Muscle layer of colon (tissue), 2 donors: Measurements from ENCODE around the gene LGALS16.
"Not testable (repeated sequence)": the region's sequence is repeated elsewhere in the genome, so short reads cannot be mapped to it uniquely, and the experiment has no call there.

Source experiments
- H3K27ac ChIP-seq: one replicate; pipeline ENCODE4 v1.7.0; 2013; ENCODE audit warnings: low read depth, mild to moderate bottlenecking, low read length, moderate library complexity
- H3K27me3 ChIP-seq, 2 donors: one replicate each; pipeline ENCODE4 v1.7.0; 2013; ENCODE audit warnings: low read length in 2 of 2, mild to moderate bottlenecking in 2 of 2; ENCODE audit not compliant: insufficient read depth in 2 of 2, control insufficient read depth in 1 of 2
- H3K36me3 ChIP-seq: one replicate; pipeline ENCODE4 v1.7.0; 2013; ENCODE audit warnings: mild to moderate bottlenecking, low read length; ENCODE audit not compliant: insufficient read depth
- H3K4me1 ChIP-seq: one replicate; pipeline ENCODE4 v1.7.0; 2013; ENCODE audit warnings: mild to moderate bottlenecking, low read length; ENCODE audit not compliant: insufficient read depth
- H3K4me3 ChIP-seq, 2 donors: one replicate each; pipeline ENCODE4 v1.7.0; 2013; ENCODE audit warnings: low read length in 2 of 2, low read depth in 1 of 2, mild to moderate bottlenecking in 1 of 2, moderate library complexity in 1 of 2
- H3K9ac ChIP-seq: one replicate; pipeline ENCODE4 v1.7.0; 2013; ENCODE audit warnings: low read length
- H3K9me3 ChIP-seq: one replicate; pipeline ENCODE4 v1.7.0; 2013; ENCODE audit warnings: mild to moderate bottlenecking, low read length
- donor health status: abdominal sarcoma.
- donor health status: Adenocarcinoma of cecum.

LGALS16 gene

GRCh38 chr19:39645800-39646411 is 9.8 kb upstream of the LGALS16 start:
- Histone ChIP-seq H3K4me1 (no peaks in the 10 kb centered on the region), H3K36me3 (no peaks in the 10 kb centered on the region)

GRCh38 chr19:39647918-39648317 is 7.8 kb upstream of the LGALS16 start:
- Histone ChIP-seq H3K9ac (no peak overlapping the region), H3K9me3 (no peaks in the 10 kb centered on the region), H3K36me3 (no peaks in the 10 kb centered on the region), H3K27me3 (no peaks in the 10 kb centered on the region), H3K4me1 (no peaks in the 10 kb centered on the region), H3K4me3 (no peak overlapping the region), H3K27ac (no peak overlapping the region)

More at GRCh38 chr19:39645800-39646411, 9.8 kb upstream of the LGALS16 start:
- Histone ChIP-seq H3K27me3 (no peaks in the 10 kb centered on the region), H3K4me3 (no peak overlapping the region), H3K9ac (no peak overlapping the region), H3K9me3 (no peaks in the 10 kb centered on the region), H3K27ac (no peak overlapping the region)

GRCh38 chr19:39659791-39660190 is 4.1 kb downstream of the LGALS16 start:
- H3K27me3 ChIP-seq = no peaks in the 10 kb centered on the region
- H3K9ac ChIP-seq = no peak overlapping the region
- H3K4me3 ChIP-seq = no peak overlapping the region
- no peak overlapping the region for H3K27ac ChIP-seq
- no peaks in the 10 kb centered on the region for H3K9me3 ChIP-seq
- no peaks in the 10 kb centered on the region for H3K36me3 ChIP-seq
- no peaks in the 10 kb centered on the region for H3K4me1 ChIP-seq

GRCh38 chr19:39660661-39661060 is 4.9 kb downstream of the LGALS16 start:
- no peak overlapping the region for H3K27ac ChIP-seq
- no peak overlapping the region for H3K9ac ChIP-seq
- H3K27me3 ChIP-seq = no peaks in the 10 kb centered on the region
- no peaks in the 10 kb centered on the region for H3K9me3 ChIP-seq
- no peak overlapping the region for H3K4me3 ChIP-seq
- H3K36me3 ChIP-seq = no peaks in the 10 kb centered on the region
- H3K4me1 ChIP-seq = no peaks in the 10 kb centered on the region

- H3K4me1 ChIP-seq = no peaks in the 10 kb centered on the region
- H3K9ac ChIP-seq = no peak overlapping the region
- H3K27me3 ChIP-seq = no peaks in the 10 kb centered on the region
- H3K27ac ChIP-seq = no peak overlapping the region
- H3K4me3 ChIP-seq = no peak overlapping the region
- no peaks in the 10 kb centered on the region for H3K36me3 ChIP-seq
- H3K9me3 ChIP-seq = no peaks in the 10 kb centered on the region
Observed at GRCh38 chr19:39661565-39661964, 5.9 kb downstream of the LGALS16 start.

GRCh38 chr19:39669860-39670259 is 14.1 kb downstream of the LGALS16 start:
- H3K36me3 ChIP-seq, H3K4me1 ChIP-seq, H3K27me3 ChIP-seq, H3K4me3 ChIP-seq, H3K9ac ChIP-seq, H3K9me3 ChIP-seq, H3K27ac ChIP-seq: not testable (repeated sequence)

- H3K9ac ChIP-seq = no peak overlapping the region
- H3K36me3 ChIP-seq = no peaks in the 10 kb centered on the region
- H3K9me3 ChIP-seq = no peaks in the 10 kb centered on the region
- no peaks in the 10 kb centered on the region for H3K4me1 ChIP-seq
- H3K4me3 ChIP-seq = no peak overlapping the region
- no peak overlapping the region for H3K27ac ChIP-seq
- no peaks in the 10 kb centered on the region for H3K27me3 ChIP-seq
Observed at GRCh38 chr19:39670998-39671397, 15.3 kb downstream of the LGALS16 start.

GRCh38 chr19:39671739-39672363 is 16.1 kb downstream of the LGALS16 start:
- Histone ChIP-seq H3K36me3 (no peaks in the 10 kb centered on the region), H3K27ac (no peak overlapping the region), H3K27me3 (no peaks in the 10 kb centered on the region), H3K9me3 (no peaks in the 10 kb centered on the region), H3K4me1 (no peaks in the 10 kb centered on the region), H3K4me3 (no peak overlapping the region), H3K9ac (no peak overlapping the region)

GRCh38 chr19:39672473-39672872 is 16.8 kb downstream of the LGALS16 start:
- Histone ChIP-seq H3K9ac (no peak overlapping the region), H3K27ac (no peak overlapping the region), H3K27me3 (no peaks in the 10 kb centered on the region), H3K4me1 (no peaks in the 10 kb centered on the region), H3K36me3 (no peaks in the 10 kb centered on the region), H3K9me3 (no peaks in the 10 kb centered on the region), H3K4me3 (no peak overlapping the region)

- H3K4me1 ChIP-seq, H3K27me3 ChIP-seq, H3K9me3 ChIP-seq, H3K4me3 ChIP-seq, H3K36me3 ChIP-seq, H3K9ac ChIP-seq, H3K27ac ChIP-seq: not testable (repeated sequence)
Observed at GRCh38 chr19:39673862-39674261, 18.1 kb downstream of the LGALS16 start.

GRCh38 chr19:39676004-39676403 is 20.3 kb downstream of the LGALS16 start:
- Histone ChIP-seq H3K36me3 (no peaks in the 10 kb centered on the region), H3K4me1 (no peaks in the 10 kb centered on the region), H3K27me3 (no peaks in the 10 kb centered on the region), H3K27ac (no peak overlapping the region), H3K9me3 (no peaks in the 10 kb centered on the region), H3K9ac (no peak overlapping the region), H3K4me3 (no peak overlapping the region)
